Measurements from ENCODE around the gene DOC2A.

Gene DOC2A

GRCh38 chr16:29983420-29984136 is 27.2 kb downstream of the DOC2A start:
- intact Hi-C loops (cut with DNase I): no loop called here
- no peak for DNase-seq

- intact Hi-C loops (cut with DNase I): no loop called here
- DNase-seq: no peak
Measured at GRCh38 chr16:29982560-29983419, 28.0 kb downstream of the DOC2A start.

- DNase-seq: no peak
- intact Hi-C loops (cut with DNase I): no loop called here
Measured at GRCh38 chr16:29978564-29979270, 32.1 kb downstream of the DOC2A start.

GRCh38 chr16:29978081-29978480 is 32.7 kb downstream of the DOC2A start:
- intact Hi-C loops (cut with DNase I): no loop called here
- no peak for DNase-seq

GRCh38 chr16:29977063-29977825 is 33.6 kb downstream of the DOC2A start:
- intact Hi-C loops (cut with DNase I): no loop called here

GRCh38 chr16:29975811-29976511 is 34.9 kb downstream of the DOC2A start:
- peak in 11 of 42 donors; percentile 20 to 54 (median 32) for DNase-seq
- intact Hi-C loops (cut with DNase I): loop anchor here (2.0 kb wide), 1 partner anchor 19 kb away; the partner anchor contains the start of gene HIRIP3

More at GRCh38 chr16:29977063-29977825, 33.6 kb downstream of the DOC2A start:
- peak in 3 of 42 donors; percentile 23 to 41 (median 40) for DNase-seq

GRCh38 chr16:29975134-29975538 is 35.7 kb downstream of the DOC2A start:
- intact Hi-C loops (cut with DNase I): loop anchor here (2.0 kb wide), 1 partner anchor 20 kb away; the partner anchor contains the start of gene HIRIP3
- DNase-seq: no peak

GRCh38 chr16:29974291-29975133 is 36.3 kb downstream of the DOC2A start:
- intact Hi-C loops (cut with DNase I): loop anchor here (2.0 kb wide), 1 partner anchor 20 kb away; the partner anchor contains the start of gene HIRIP3
- DNase-seq: peak in 4 of 42 donors; percentile 21 to 27 (median 23)

- intact Hi-C loops (cut with DNase I): loop anchor here (1.0 to 2.0 kb wide), 3 partner anchors 12 to 47 kb away; partner anchors contain the start of genes HIRIP3 and KCTD13
Measured at GRCh38 chr16:29973384-29974246, 37.2 kb downstream of the DOC2A start, which contains the start of gene TAOK2. Gene TAOK2 (plus strand): TSS chr16:29973868. CDS start chr16:29977773, 3,905 bp downstream.

GRCh38 chr16:29972992-29973383 is 37.8 kb downstream of the DOC2A start:
- DNase-seq: no peak
- intact Hi-C loops (cut with DNase I): loop anchor here (1.0 to 2.0 kb wide), 2 partner anchors 12 to 46 kb away; partner anchors contain the start of gene KCTD13

More at GRCh38 chr16:29973384-29974246, 37.2 kb downstream of the DOC2A start, which contains the start of gene TAOK2:
- peak; percentile 95 to 99 (median 98) for DNase-seq

GRCh38 chr16:29972500-29972899 is 38.3 kb downstream of the DOC2A start:
- no peak for DNase-seq
- intact Hi-C loops (cut with DNase I): loop anchor here (2.0 kb wide), 1 partner anchor 46 kb away; the partner anchor contains the start of gene KCTD13

GRCh38 chr16:29971304-29971703 is 39.5 kb downstream of the DOC2A start:
- no peak for DNase-seq
- intact Hi-C loops (cut with DNase I): no loop called here

GRCh38 chr16:29968205-29968604 is 42.6 kb downstream of the DOC2A start:
- intact Hi-C loops (cut with DNase I): no loop called here
- no peak for DNase-seq

GRCh38 chr16:29963021-29963743 is 47.6 kb downstream of the DOC2A start:
- intact Hi-C loops (cut with DNase I): loop anchor here (5.0 kb wide), 1 partner anchor 36 kb away; the partner anchor contains the start of gene KCTD13
- no peak for DNase-seq
